Ishikawa (cell line): Measurements from ENCODE around the gene PON2.

Source experiments
- CREB1 ChIP-seq: IDR thresholded peaks from 2 replicates; pipeline ENCODE4 v1.6.1; 2012; ENCODE audit warnings: low read depth
- EP300 ChIP-seq: IDR thresholded peaks from 2 replicates; pipeline ENCODE4 v1.6.1; 2012; ENCODE audit warnings: borderline replicate concordance
- TAF1 ChIP-seq: IDR thresholded peaks from 2 replicates; pipeline ENCODE4 v1.6.1; 2012; ENCODE audit warnings: low read depth, mild to moderate bottlenecking
- TCF12 ChIP-seq: IDR thresholded peaks from 2 replicates; pipeline ENCODE4 v1.6.1; 2012; ENCODE audit warnings: low read depth
- TEAD4 ChIP-seq: IDR thresholded peaks from 2 replicates; pipeline ENCODE4 v1.6.1; 2012
- ZBTB7A ChIP-seq: IDR thresholded peaks from 2 replicates; pipeline ENCODE4 v1.6.1; 2012; ENCODE audit warnings: low read depth
- TF ChIP-seq, protein P1 (sequence below): IDR thresholded peaks from 2 replicates; pipeline ENCODE4 v1.6.1; 2012
- TF ChIP-seq, protein P2 (sequence below): IDR thresholded peaks from 2 replicates; pipeline ENCODE4 v1.6.1; 2012

DNA sequence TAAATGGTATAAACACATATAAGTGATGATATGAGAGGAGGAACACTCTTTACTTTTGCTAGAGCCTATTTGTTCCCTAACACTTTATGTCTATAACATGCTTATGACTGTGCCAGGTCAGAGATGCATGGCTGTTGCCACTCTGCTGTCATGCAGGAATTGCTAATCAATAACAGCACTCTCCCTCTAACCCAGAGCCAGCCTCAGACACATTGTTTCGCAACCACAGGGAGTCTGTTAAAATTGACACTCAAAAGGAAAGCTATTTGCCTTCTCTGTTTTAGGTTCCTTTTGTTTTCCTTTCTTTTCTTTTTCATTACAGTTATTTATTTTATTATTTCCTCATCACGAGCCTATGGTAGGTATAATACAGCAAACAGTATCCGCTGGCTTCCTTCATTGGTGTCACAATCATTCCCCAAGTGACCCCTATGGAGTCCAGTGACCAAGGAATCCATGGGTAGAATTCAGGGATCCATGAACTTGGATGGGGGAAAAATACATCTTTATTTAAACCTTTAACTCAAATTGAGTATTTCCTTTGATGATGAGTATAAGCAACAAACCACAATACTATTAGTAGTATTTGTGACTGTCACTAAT is 6.8 kb downstream of the PON2 start:
- TF ChIP-seq CREB1 (no peak), EP300 (no peak), TAF1 (no peak), TCF12 (no peak), TEAD4 (no peak), ZBTB7A (no peak)
- TF ChIP-seq, protein P1, sequence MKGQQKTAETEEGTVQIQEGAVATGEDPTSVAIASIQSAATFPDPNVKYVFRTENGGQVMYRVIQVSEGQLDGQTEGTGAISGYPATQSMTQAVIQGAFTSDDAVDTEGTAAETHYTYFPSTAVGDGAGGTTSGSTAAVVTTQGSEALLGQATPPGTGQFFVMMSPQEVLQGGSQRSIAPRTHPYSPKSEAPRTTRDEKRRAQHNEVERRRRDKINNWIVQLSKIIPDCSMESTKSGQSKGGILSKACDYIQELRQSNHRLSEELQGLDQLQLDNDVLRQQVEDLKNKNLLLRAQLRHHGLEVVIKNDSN, result no peak
- TF ChIP-seq, protein P2, sequence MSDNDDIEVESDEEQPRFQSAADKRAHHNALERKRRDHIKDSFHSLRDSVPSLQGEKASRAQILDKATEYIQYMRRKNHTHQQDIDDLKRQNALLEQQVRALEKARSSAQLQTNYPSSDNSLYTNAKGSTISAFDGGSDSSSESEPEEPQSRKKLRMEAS, result no peak
